GM18861 (cell line): ENCODE measurements around the gene WDR90.
"Not testable (repeated sequence)": the region's sequence is repeated elsewhere in the genome, so short reads cannot be mapped to it uniquely, and the experiment has no call there.

Experiments used
- ATAC-seq: cut with Tn5 transposase; IDR thresholded peaks from one replicate; pipeline ENCODE4 v1.9.1; 2021; ENCODE audit not compliant: unreplicated experiment

The WDR90 gene

GRCh38 chr16:704552-705380 lies 55.6 kb downstream of the WDR90 start:
- ATAC-seq = no peak

- ATAC-seq = no peak
These were observed 56.4 kb downstream of the WDR90 start, which contains the start of gene FBXL16 for GRCh38 chr16:705431-706188. Gene FBXL16 (minus strand): TSS chr16:705801. CDS start chr16:697405, 8,396 bp downstream.

GRCh38 chr16:706189-707061 lies 57.3 kb downstream of the WDR90 start:
- ATAC-seq = no peak

DNA sequence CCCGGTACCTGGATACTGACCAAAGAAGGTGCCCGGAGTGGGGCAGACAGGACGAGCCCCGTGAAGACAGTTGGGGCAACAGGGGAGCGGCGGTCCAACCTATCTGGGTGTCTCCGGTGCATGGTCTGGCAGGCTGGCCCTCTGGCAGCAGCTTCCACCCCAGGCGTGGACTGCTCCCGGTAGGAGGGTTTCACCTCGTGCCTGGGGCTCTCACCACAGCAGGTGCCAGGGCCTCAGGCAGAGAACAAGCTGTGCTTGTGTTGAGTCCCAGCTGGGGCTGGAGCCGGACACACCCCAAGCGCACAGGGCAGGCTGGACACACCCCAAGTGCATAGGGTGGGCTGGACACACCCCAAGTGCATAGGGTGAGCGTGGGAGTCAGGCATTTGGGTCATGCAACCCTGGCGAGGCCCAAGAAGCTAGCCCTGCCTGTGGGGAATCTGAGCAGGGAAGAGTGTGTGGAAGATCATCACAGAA lies 57.9 kb downstream of the WDR90 start:
- ATAC-seq = no peak

- ATAC-seq = no peak
These were observed 58.9 kb downstream of the WDR90 start for GRCh38 chr16:708019-708418.

- no peak for ATAC-seq
These were observed 59.8 kb downstream of the WDR90 start for GRCh38 chr16:708959-709358.

DNA sequence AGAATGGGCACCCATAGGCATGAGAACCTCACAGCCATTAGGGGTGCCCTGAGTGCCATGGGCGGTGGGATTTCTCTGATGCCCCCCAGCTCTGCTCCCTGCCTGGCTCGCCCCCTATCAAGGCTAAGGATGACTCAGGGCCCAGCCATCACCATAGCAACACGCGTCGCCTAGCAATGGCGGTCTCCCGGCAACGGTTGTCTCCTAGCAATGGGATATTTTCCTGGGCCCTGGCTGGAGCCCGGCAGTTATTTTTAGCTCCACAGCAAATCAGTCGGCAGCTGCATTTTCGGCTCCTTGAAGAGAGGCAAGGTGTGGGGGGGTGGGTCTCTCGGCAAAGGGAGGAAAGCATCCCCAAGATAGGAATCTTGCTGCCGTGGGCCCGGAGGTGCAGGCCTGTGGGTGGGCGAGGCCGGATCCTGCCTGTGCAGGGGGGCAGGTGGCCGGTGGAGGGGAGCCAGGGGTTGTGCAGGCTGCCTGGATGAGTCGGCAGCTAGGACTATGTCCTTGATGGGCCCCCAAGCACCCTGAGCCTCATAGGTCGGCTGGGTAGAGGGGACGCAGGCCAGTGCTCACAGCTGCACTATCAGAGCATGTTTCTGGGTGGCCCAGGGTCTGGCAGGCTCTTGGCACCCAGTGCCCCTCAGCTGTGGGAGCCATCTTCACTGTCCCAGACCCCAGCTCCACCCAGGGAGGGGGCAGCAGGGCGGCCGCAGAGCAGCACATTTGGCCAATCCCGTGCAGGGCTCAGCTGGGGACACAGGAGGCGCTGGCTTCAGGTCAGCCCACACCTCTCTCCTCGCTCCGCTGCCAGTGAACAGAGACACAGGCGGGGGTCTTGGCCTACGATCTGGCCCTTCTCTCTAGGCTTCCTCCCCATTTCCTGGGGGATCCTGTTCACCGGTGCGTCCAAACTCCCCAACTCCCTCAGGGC lies 60.7 kb downstream of the WDR90 start:
- ATAC-seq = no peak

GRCh38 chr16:710500-711075 lies 61.4 kb downstream of the WDR90 start:
- ATAC-seq = no peak

DNA sequence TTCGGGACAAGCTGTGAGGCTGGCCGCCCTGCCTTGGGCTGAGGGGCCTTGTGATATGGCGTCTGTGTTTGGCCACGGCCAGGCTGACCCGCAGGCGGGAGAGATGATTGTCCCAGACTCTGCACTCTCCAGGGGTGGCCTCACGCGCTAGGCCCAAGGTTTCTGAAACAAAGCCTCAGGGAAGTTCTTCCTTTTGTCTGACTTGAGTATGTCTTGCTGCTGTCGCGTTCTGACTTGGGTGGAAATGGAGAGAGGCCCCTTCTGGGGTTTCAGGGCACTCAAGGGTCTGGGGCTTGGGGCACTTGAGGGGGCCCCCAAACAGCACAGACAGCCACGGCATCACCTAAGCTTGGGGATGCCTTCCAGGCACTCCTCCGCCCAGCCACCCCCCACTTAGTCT lies 61.9 kb downstream of the WDR90 start:
- no peak for ATAC-seq

DNA sequence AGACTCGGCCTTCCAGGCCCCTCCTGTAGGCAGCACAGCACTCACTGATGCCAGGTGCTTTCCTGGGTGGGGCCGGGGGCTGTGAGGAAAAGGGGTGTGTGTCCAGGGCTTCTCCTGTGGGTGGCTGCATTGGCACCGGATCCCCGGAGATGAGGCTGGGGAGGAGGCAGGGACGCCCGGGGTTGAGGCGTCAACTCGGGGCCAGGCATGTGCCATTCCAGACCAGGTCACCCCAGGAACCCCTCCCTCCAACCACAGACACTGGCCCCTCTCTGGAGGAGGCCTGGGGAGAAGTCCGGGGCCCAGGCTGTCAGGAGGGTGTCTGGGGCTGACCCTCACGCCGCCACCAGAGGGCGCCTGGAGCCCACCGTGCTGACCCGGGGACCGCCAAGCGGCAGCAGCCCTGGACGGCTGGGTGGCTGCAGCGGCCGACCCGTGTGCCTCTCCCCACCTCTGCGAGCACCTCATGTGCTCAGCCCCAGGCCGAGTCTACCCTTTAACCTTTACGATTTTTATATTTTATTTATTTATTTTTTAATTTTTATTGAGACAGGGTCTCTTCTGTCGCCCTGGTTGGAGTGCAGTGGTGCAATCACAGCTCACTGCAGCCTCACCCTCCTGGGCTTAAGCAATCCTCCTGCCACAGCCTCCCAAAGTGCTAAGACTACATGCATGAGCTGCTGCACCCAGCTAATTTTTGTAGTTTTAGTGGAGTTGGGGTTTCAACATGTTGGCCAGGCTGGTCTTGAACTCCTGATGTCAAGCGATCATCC lies 62.6 kb downstream of the WDR90 start:
- ATAC-seq = no peak

DNA sequence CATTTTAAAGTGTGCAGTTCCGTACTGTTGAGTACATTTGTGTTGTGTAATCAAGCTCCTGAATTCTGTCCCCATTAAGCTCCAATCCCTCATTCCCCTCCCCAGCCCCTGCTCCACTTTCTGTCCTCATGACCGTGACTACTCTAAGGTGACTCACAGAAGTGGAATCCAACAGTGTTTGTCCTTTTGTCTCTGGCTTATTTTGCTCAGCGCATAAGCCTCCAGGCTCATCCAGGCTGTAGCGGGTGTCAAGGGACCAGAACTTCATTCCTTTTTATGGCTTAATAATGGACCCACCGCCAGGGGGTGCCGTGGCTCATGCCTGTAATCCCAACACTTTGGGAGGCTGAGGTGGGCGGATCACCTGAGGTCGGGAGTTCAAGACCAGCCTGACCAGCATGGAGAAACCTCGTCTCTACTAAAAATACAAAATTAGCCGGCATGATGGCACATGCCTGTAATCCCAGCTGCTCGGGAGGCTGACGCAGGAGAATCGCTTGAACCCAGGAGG lies 63.6 kb downstream of the WDR90 start:
- ATAC-seq = not testable (repeated sequence)

GRCh38 chr16:714079-714478 lies 64.9 kb downstream of the WDR90 start:
- no peak for ATAC-seq

DNA sequence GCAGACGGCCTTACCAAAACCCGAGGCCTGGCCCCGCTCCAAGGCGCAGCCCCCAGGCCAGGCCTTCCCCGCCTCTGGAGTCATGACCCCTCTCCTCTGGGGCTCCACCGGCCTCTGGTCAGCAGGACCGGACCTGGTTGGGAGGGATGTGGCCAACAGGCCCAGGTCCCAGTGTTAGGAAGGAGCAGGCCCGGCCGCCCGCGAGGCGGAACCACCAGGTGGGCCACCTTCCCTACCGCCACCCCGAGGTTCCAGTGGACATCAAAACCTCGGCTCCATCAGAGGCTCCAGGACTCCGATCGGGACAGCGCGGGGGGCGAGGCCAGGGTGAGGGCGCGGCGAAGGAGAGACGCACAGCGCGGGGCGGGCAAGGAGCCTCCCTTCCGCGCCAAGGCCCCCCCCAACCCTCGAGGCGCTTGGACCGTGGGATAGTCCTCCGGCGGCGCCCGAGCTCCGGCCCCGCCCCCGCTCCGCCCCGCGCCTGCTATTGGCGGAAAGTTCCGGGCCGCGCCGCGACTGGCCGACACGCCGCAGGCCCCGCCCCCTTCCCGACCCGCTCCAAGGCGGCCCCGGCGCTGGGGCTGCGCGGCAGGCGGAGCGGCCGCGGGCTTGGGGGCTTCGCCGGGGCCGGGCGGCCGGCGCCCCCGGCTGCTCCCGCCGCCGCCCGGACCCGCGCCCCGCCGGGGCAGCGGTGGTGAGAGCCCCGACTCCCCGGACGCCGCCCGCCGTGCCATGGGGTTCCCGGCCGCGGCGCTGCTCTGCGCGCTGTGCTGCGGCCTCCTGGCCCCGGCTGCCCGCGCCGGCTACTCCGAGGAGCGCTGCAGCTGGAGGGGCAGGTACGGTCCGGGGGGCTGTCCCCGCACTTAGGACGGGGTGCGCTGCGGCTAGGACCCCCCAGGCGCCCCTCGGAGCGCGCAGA lies 65.7 kb downstream of the WDR90 start, which contains the start of gene METRN:
Gene METRN, plus strand, starts transcription at position 561 of the 919 bp plus-strand sequence. Its CDS starts 172 bp downstream, at position 733.
- peak; percentile 50 for ATAC-seq

GRCh38 chr16:715477-716199 lies 66.5 kb downstream of the WDR90 start:
- ATAC-seq = no peak

- no peak for ATAC-seq
These were observed 67.0 kb downstream of the WDR90 start for GRCh38 chr16:716200-716568.

GRCh38 chr16:716768-717325 lies 67.7 kb downstream of the WDR90 start:
- ATAC-seq = no peak
